Activated T-helper 1 cell treated with anti-CD3 and anti-CD28 coated beads, Interleukin-2, amount 50 U/mL, for 16 hours (primary cell): ENCODE results near the gene ZNF644.
"Not testable (repeated sequence)": the region's sequence is repeated elsewhere in the genome, so short reads cannot be mapped to it uniquely, and the experiment has no call there.

Experiments used
- DNase-seq, 2 donors: peaks; one replicate each; pipeline ENCODE4 v3.0.0-alpha.2; 2020; ENCODE audit warnings: low read depth in 1 of 2, low spot score in 1 of 2

Gene ZNF644

DNA sequence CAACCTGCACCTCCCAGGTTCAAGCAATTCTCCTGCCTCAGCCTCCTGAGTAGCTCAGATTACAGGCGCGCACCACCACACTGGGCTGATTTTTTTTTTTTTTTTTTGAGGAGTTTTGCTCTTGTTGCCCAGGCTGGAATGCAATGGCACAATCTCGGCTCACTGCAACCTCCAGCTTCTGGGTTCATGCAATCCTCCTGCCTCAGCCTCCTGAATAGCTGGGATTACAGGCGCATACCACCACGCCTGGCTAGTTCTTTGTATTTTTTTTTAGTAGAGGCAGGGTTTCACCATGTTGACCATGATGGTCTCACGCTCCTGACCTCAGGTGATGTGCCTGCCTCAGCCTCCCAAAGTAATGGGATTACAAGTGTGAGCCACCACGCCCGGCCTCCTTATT lies 93.6 kb downstream of the ZNF644 start:
- not testable (repeated sequence) for DNase-seq

- DNase-seq: not testable (repeated sequence)
These were observed 94.2 kb downstream of the ZNF644 start for GRCh38 chr1:90927674-90928073.

- DNase-seq: no peak
These were observed 94.9 kb downstream of the ZNF644 start for GRCh38 chr1:90926971-90927370.

GRCh38 chr1:90925928-90926869 lies 95.6 kb downstream of the ZNF644 start:
- DNase-seq: no peak

GRCh38 chr1:90924982-90925381 lies 96.9 kb downstream of the ZNF644 start:
- DNase-seq: no peak

GRCh38 chr1:90922996-90923395 lies 98.8 kb downstream of the ZNF644 start:
- DNase-seq: no peak

DNA sequence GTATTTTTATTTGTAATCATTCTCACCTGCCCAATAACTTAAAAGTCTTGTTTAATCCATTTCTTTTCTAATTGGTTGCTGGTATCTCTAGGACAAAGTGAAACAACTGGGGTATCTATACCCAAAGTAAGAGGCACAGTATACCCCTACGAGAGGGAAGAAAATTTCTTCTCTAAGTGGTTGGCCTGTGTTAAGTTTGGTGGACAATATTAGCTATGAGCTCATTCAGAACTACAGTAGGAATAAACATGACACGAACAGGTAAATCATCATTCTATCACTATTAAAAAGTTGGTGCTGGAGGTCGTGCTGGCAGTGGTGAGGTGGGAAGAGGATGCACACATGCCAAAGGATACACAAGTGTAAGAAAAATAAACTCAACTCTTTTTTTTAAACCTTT lies 99.6 kb downstream of the ZNF644 start:
- no peak for DNase-seq

- no peak for DNase-seq
These were observed 101.9 kb downstream of the ZNF644 start for GRCh38 chr1:90919900-90920299.

DNA sequence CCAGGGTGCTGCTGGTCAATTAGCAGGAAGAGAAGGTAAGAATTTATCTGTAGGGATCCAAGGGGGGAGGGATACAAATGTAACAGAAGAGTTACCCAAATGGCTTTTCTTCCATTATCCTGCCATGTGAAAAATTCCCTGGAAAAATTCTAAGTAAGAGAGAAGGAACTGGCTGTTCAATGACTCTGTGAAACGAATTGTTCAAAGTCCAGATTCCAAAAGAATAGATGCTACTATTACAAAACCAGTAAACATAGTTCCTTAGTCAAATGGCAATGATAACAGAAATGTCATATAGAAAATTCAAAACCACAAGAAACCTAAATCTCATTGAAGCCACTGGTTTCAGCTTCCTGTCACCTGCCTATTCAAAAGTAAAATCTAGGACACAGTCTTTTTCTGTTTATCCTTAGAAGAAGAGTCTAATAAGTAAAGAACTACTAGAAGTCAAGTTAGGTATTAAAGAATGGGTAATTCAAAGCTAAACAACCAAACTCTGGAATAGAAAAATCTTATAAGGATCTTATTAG lies 102.6 kb downstream of the ZNF644 start:
- no peak for DNase-seq

DNA sequence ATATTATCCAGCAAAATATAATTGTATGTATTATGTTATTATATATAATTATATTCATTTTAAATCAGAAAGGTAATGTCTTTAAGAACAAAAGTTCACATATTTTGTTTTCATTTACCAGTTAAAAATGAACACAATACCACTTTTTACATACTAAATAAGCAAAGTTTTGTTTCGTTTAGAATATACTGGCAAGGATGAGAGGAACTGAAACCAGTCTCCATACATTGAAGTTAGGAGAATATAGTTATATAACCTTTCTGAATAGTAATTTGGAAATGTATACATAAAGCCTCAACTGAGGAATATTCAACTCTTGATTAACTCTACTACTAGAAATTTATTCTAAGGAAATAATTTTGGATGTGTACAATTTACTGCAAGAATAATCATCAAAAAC lies 110.5 kb downstream of the ZNF644 start:
- no peak for DNase-seq

- DNase-seq: no peak
These were observed 119.2 kb downstream of the ZNF644 start for GRCh38 chr1:90902672-90903071.

DNA sequence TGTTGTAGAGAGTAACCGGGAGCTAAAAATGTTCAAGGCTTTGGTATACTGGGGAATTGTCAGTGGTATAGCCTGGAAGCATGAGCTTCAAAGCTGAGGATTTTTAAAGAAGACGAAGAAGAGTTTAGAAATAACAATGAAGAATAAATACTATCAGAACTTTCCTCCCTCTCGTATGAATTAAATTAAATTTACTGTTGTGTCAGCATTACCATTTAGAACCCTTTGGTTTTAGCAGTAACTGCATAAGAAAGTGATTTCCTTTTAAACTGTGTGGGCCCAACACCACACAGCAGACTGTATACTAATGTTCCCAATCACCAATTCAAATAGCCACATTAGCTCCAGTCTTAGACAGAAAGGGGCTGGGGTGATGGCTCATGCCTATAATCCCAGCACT lies 122.6 kb downstream of the ZNF644 start:
- no peak for DNase-seq

DNA sequence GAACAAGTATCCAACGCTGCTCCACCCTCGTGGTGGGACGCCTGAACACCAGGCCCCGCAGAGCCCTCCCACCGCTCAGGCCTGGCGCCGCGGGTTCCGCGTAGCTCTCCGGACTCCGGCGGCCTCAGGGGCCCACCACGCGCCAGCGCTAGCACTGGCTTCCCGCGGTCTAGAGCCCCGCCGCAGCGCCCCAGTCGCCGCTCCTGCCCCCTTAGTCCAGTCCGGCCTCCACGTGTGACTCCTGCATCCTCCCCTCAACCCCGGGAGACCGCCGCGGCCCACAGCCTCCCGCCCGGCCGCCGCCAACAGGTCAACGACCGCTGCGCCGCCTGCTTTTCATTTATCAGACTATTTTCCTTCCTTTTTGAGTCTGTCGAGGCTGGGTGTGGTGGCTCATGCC lies 128.2 kb downstream of the ZNF644 start:
- not testable (repeated sequence) for DNase-seq

DNA sequence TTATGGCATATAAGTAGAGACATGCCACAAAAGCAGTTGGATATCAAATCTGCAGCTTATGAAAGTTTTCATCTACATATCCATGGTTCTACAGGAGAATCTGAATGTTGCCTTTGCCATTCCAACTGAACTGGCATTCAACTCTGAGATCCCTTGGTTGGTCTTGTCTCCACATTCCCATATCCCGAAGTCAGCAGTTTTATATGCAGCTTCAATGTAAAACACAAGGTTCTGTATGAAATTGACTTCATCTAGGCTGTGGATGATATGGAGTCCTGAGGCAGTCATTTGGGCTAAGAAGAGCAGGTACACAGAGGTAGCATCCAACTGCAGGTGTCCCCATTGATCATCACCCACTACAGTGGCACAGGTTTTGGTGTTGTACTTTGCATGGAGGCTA lies 129.0 kb downstream of the ZNF644 start:
- not testable (repeated sequence) for DNase-seq

DNA sequence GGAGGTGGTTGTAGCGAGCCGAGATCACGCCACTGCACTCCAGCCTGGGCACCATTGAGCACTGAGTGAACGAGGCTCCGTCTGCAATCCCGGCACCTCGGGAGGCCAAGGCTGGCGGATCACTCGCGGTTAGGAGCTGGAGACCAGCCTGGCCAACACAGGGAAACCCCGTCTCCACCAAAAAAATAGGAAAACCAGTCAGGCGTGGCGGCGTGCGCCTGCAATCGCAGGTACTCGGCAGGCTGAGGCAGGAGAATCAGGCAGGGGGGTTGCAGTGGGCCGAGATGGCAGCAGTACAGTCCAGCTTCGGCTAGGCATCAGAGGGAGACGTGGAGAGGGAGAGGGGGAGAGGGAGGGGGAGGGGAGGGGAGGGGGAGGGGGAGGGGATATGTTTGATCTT lies 129.6 kb downstream of the ZNF644 start:
- not testable (repeated sequence) for DNase-seq

DNA sequence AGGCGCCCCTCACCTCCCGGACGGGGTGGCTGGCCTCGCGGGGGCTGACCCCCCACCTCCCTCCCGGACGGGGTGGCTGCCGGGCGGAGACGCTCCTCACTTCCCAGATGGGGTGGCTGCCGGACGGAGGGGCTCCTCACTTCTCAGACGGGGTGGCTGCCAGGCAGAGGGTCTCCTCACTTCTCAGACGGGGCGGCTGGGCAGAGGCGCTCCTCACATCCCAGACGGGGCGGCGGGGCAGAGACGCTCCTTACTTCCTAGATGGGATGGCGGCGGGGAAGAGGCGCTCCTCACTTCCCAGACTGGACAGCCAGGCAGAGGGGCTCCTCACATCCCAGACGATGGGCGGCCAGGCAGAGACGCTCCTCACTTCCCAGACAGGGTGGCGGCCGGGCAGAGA lies 130.1 kb downstream of the ZNF644 start:
- not testable (repeated sequence) for DNase-seq

GRCh38 chr1:90882221-90882620 lies 139.6 kb downstream of the ZNF644 start:
- DNase-seq: no peak

DNA sequence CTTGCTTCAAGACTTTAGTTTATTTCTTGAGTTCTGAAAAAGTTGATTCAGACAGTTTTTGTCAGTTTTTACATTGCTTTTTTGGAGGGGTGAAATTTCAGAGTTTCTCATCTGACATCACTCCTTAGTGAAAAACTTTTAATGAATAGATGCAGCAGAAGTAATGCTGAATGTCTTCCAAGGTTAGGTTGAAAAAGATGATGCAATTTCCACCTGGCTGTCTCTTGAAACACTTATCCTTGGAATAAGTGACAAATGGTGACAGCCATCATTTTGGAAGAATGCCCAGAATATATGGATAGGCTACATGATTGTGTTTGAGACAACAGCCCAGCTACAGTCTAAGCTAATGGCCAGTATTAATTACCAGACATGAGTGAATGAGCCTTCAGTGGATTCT lies 140.8 kb downstream of the ZNF644 start:
- no peak for DNase-seq

DNA sequence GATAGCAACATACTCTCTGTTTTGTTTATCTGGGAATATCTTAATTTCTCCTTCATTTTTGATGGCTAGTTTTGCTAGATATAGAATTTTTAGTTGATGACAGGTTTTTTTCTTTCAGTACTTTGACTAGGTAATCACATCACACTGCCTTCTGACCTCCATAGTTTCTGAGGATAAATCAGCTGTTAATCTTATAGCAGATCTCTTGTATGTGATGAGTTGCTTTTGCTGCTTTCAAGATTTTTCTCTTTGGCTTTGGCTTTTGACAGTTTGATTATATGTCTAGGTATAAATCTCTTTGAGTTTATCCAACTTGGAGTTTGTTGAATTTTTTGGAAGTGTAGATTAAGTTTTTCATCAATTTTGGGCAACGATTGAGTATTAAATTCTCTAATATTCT lies 142.6 kb downstream of the ZNF644 start:
- no peak for DNase-seq

DNA sequence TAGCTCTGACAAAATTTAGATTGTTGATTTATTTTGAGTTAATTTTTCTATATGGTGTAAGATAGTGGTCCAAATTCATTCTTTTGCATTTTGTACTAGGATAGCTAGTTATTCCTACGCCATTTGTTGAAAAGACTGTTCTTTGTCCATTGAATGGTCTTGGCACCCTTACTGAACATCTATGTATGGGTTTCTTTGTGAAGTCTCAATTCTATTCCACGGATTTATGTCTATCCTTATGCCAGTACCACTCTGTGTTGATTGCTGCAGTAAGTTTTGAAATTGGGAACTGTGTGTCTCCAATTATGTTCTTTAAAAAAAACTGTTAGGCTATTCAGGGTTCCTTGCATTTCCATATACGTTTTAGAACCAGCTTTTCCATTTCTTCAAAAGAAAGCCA lies 145.7 kb downstream of the ZNF644 start:
- DNase-seq: no peak
